Measurements from ENCODE around the gene ATP6V1A.

ATP6V1A gene

GRCh38 chr3:113746548-113747282 lies at the start of gene ATP6V1A:
ATP6V1A (plus strand) TSS chr3:113747035; CDS start chr3:113778754, 31,719 bp downstream.
- peak; percentile 94 for DNase-seq

DNA sequence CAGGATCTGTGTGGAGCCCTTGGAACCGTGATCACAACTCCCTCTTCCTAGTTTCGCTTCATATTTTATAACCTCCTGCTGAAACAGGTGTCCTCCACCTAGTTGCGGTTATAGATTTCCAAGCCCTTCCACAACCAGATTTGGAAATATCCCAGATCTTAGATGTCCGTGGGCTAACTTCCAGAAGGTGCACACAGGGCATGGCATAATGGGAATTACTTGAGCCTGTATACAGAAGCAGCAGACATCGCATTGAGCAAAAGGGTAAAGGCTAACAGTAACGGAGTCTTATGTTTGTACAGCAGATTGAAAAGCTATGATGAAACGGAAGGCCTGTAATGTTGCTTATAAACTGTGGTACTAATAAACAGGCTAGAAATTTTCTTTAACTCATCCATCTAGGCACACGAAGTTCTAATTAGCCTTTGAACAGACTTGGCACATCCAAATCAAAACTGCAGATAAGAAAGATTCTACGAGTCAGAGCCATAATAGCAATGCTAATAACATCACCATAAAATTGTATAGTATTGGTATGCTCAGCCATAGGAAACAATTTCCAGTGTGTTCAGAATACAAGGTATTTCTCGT lies 49.2 kb upstream of the ATP6V1A start:
- no peak for DNase-seq

GRCh38 chr3:113698213-113698742 lies 48.6 kb upstream of the ATP6V1A start:
- DNase-seq, result no peak

- DNase-seq, result no peak
Measured at GRCh38 chr3:113698956-113699355, 47.9 kb upstream of the ATP6V1A start.

GRCh38 chr3:113707835-113708234 lies 39.0 kb upstream of the ATP6V1A start:
- no peak for DNase-seq

DNA sequence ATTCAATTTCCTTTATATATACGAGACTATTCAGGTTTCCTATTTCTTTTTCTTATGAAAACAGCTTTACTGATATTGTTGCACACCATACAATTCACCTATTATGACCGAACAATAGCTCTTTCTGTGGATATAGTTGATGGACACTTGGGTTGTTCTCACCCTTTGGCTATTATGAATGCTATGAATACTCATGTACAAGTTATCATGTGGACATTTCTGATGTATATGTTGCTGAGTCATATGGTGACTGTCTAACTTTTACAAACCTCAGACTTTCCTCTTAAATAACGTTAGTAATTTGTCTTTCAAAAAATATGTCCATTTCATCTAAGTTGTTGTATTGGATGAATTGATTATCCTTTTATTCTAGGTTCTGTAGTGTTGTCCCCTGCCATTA lies 34.7 kb upstream of the ATP6V1A start:
- DNase-seq, result no peak

DNA sequence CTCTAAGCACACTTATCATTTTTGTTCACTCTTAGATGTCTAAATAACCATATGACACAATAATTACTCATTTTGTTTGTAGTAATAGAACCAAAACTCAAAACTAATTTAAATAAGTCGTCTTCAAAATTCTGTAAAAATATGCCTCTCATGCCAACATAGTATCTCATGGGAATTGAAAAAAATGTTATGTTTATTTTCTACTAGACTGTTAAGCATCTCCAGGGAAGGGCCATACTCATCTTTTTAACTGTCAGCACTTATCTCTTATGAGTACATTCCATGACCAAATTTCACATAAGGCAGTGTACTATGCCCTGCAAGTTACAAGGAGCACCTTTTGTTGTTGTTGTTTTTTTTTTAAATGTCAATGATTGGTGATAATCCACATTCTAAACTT lies 32.1 kb upstream of the ATP6V1A start:
- no peak for DNase-seq

DNA sequence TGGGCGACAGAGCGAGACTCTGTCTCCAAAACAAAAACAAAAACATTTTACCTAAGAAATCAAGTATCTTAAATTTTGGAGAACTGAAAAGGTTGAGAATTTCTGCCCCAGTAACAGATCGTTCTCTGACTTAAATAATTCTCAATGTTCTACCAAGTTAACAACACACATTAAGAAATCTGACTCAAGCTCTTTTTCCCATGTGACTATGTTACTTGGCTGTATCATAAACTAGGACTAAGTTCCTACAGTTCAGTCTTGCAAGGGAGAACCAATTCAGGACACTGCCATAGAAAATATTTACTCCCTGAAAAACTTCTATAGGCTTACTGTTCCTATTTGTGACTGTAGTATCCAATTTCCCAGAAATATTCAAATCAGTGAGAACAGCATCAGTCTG lies 29.5 kb upstream of the ATP6V1A start:
- DNase-seq, result no peak

- DNase-seq, result no peak
Measured at GRCh38 chr3:113717818-113718217, 29.0 kb upstream of the ATP6V1A start.

- no peak for DNase-seq
Measured at GRCh38 chr3:113719294-113719693, 27.5 kb upstream of the ATP6V1A start.

DNA sequence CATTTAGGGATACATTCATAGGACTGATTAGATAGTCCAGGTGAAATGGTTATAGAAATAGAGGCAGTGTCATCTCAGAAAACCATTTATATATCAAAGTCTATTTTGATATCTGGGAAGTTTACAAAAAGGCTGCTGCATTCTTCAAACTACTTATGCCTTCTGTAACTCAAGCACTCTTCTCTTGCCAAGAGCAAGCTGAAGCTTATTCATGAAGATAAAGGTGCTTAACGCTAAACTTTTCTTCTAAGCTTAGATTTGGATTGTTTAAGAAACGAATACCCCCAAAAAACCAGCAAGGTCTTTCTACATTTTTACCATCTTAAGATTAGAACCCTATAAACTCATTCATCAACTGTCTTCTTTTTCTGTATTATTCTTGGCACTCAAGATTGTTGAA lies 27.1 kb upstream of the ATP6V1A start:
- DNase-seq, result no peak

- DNase-seq, result no peak
Measured at GRCh38 chr3:113721636-113722035, 25.2 kb upstream of the ATP6V1A start.

DNA sequence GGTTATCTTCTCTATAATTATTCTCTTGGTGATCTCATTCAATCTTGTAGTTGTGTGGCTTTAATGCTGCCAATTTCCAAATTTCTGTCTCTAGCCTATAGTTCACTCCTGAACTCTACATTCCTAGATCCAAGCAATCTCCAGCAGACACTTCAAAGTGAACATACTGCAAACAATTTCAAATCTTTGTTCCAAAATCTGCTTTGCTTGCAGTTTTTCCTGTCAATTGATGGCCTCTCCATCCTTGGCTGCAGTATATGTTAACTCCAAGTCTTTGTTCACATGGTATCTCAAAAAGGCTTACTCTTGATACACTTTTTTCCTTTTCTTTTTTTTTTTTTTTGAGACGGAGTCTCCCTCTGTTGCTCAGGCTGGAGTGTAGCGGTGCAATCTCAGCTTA lies 18.2 kb upstream of the ATP6V1A start:
- DNase-seq, result no peak

GRCh38 chr3:113730550-113730949 lies 16.3 kb upstream of the ATP6V1A start:
- no peak for DNase-seq

DNA sequence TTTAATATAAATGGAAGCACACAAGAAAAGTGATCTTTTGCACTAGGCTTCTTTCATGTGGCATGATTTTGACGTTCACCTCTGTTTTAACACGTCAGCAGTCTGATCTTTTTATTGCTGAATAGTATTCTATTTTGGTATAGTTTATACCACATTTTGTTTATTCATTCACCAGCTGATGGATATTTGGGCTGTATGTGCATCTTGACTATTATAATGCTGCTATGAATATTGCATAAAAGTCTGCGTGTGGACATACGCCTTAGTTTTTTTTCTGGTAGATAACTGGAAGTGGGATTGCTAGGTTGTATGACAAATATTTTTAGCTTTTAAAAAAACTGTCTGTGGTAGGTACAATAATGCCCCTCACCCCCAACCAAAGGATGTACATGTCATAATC lies 15.1 kb upstream of the ATP6V1A start:
- DNase-seq, result no peak

DNA sequence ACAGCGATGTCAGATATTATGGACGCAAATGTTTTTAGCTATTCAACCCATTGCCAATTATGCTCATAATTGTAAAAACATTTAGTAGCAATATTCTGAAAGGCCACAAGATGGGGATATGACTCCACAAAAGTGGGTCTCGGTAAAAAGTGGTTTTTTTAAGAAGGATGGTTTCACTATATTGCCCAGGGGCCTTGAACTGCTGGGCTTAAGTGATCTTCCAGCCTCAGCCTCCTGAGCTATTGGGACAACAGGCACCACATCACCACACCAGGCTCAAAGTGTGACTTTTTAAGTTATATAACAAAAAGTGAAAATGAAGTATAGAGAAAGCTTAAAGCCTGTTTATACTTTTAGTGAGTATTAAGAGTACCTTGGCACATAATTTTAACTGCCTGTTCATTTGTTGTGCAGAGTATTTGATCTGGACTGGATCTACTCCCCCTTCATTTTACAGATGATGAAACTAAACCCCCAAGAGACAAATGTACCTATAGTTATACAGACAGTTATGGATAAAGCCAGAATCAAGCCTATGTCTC lies 10.2 kb upstream of the ATP6V1A start:
- peak; percentile 58 for DNase-seq

DNA sequence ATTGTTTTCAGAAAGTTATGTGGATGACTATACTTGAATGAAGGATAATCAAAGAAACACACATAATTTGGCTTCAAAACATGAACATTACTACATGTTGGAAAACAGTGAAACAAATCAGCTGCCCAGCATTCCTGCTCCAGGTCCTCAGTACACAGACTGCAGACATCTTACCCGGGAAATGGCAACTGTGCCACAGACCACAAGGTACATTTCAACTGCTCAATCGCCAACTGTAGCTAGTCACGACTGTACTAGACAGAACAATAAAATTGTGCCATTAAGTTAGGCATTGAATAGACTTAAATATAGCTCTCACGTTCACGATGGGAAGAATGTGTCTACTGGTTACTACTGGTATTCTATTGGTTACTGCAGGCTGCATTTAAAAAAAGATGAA lies 5.7 kb upstream of the ATP6V1A start:
- no peak for DNase-seq

DNA sequence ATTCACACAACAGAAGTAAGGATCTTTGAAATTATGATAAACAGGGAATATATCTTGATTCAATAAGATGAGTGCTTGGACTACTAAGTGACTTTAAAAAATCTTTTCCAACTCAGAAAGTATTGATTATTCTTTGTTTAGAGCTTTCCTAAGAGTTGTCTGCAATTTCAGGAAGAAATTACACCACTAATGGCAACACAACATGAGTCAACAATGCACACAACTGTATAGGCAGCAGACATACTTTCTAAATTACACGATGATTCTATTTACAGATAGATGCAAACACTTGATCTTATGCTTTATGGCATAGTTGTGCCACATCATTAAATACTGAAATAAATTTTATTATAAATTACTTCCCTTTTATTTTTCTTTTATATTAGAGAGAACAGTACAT lies 5.2 kb upstream of the ATP6V1A start:
- no peak for DNase-seq

DNA sequence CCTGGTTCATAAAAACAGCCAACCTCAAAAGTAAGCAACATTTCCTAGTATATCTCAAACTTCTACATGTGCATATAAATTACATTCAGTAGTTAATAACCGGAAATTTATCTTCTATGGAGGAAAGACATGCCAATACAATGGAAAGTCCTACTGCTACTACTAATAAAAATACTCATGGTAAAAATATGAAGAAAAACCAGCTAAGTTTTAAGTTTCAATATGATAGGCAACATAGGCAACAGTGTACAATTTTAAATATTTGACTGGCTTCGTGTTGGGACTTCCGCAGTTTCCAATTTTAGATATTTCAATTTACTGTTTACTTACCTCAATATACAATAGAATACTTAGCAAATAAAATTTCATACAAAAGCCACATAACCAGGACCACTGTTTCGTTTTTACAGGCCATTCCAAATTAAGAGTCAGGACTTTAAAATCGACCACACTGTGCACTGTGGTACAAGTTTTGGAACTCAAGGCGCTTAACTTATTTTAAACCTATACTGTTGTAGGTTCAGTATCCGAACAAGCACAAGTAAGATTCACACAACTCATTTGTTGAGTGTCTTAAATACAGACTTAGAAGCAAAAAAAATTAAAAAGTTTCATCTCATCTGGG lies 3.7 kb upstream of the ATP6V1A start:
- DNase-seq, result no peak

DNA sequence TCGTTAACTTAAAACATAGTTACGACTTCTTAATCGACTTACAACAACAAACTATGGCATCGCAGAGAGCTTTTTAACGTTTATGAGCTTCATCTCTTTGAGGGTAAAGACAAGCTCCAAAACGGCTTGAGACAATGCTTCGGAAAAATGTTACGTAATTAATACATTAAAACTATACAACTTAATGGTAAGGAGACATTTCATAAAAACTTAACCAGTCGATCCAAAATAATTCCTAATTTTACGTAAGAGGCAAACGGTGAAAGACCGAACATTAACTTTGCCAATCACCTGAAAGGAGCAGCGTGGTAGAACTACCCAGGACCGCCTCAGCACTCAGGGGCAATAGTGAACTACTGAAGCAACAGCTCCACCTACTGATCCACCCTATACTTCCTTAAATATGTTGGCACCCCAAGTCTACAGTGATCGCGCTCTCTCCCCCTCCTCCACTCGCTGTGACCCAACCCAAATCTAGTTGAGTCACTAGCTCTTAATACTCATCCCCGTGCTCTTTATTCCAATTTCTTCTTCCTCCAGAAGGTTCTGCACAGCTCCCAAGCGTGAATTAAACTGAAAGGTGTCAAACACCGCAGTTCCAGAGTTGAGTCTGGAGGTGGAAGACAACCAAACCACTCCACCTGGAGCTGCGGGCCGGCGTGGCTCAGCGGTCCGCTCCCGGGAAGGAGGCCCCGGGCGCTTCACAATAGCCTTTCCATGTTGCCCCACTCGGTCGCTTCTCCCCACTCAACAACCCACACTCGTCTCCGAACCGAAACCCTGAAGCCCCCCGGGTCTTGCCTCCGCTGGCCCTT lies 1.7 kb upstream of the ATP6V1A start:
- peak; percentile 77 for DNase-seq

DNA sequence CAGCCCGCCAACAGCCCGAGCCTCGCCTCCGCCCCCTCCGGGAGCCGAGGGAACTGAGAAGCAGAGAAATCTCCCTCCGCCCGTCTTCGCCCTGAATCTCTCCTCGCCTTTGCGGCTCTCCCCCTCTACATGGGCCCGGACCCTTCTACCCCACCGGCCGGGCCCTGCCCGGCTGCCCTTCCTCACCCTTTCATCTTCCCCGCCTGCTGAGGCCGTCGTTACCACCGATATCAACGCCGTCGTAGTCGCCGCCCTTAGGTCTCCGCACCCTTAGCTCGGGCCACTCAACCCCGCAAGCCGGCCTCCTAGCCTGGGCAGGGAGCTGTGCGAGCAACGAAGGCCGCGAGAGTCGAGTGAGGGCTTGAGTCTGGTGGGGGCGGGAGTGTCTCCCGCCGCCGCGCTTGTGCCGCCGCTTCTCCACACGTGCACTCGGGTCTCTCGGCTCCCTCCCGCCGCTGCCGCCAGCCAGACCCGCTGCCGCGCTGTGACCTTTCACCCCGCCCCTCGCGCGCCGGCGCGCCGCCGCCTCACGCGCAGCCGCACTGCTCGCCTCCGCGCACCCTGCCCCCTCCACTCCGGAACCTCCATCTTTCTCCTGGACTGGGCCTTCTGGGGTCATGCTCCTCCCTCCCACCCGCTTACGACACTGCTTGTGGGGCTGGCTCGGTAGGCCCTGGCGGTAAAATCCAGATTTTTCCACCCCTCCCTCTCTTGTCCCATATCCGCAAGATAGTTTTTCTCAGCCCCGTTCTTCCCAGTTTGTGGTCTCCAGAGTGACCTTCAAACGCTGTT lies 883 bp upstream of the ATP6V1A start, which contains the start of gene NAA50:
Gene NAA50, minus strand, starts transcription at position 494 of the 792 bp plus-strand sequence. Its CDS starts 300 bp downstream, at position 194.
- peak; percentile 90 for DNase-seq
